Amygdala (tissue), 56 donors: Measurements from ENCODE around the gene CCR6.
"Not testable (repeated sequence)": the region's sequence is repeated elsewhere in the genome, so short reads cannot be mapped to it uniquely, and the experiment has no call there.

ENCODE experiments used
- DNase-seq, 56 donors: peaks; one replicate each; lab custom pipeline; 2025; lab: John Stamatoyannopoulos, UW

Gene CCR6

GRCh38 chr6:167122827-167123657, at the start of gene CCR6:
Gene CCR6, plus strand, starts transcription at chr6:167123096. Its CDS starts 13,039 bp downstream, at chr6:167136135.
- no peak for DNase-seq

GRCh38 chr6:167073679-167074274, 49.1 kb upstream of the CCR6 start:
- no peak for DNase-seq

- DNase-seq: no peak
Measured at GRCh38 chr6:167077241-167077932, 45.5 kb upstream of the CCR6 start.

GRCh38 chr6:167078745-167079144, 44.2 kb upstream of the CCR6 start:
- no peak for DNase-seq

GRCh38 chr6:167079853-167080297, 43.0 kb upstream of the CCR6 start:
- peak in 5 of 56 donors; percentile 2 to 34 (median 28) for DNase-seq

GRCh38 chr6:167087857-167088354, 35.0 kb upstream of the CCR6 start:
- no peak for DNase-seq

- not testable (repeated sequence) for DNase-seq
Measured at GRCh38 chr6:167088741-167089140, 34.2 kb upstream of the CCR6 start.

GRCh38 chr6:167089243-167090142, 33.4 kb upstream of the CCR6 start:
- no peak for DNase-seq

GRCh38 chr6:167090171-167090570, 32.7 kb upstream of the CCR6 start:
- DNase-seq: no peak

- no peak for DNase-seq
Measured at GRCh38 chr6:167091026-167091804, 31.7 kb upstream of the CCR6 start.

GRCh38 chr6:167091805-167092107, 31.1 kb upstream of the CCR6 start:
- no peak for DNase-seq

- DNase-seq: no peak
Measured at GRCh38 chr6:167092672-167093339, 30.1 kb upstream of the CCR6 start.

GRCh38 chr6:167093406-167093921, 29.4 kb upstream of the CCR6 start:
- DNase-seq: no peak

- peak in 1 of 56 donors; percentile 17 for DNase-seq
Measured at GRCh38 chr6:167093922-167094432, 28.9 kb upstream of the CCR6 start.

- no peak for DNase-seq
Measured at GRCh38 chr6:167094436-167094819, 28.5 kb upstream of the CCR6 start.

- no peak for DNase-seq
Measured at GRCh38 chr6:167094820-167095637, 27.9 kb upstream of the CCR6 start.

GRCh38 chr6:167095888-167096287, 27.0 kb upstream of the CCR6 start:
- DNase-seq: no peak

GRCh38 chr6:167096991-167097390, 25.9 kb upstream of the CCR6 start:
- DNase-seq: no peak
